HFFc6 (cell line): ENCODE data around the gene BRINP1. TPM values are rescaled to one million over a fixed set of nuclear protein-coding genes. Genes with fewer than 3 reads are reported as not detected.

ENCODE experiments used
- DNase-seq: peaks from one replicate; pipeline ENCODE4 v3.0.0-alpha.2; 2018
- H3K27ac Mint-ChIP-seq: 2 replicates; pipeline ENCODE4 v1.8.0; 2020; ENCODE audit warnings: mild to moderate bottlenecking, mixed read lengths
- H3K27me3 Mint-ChIP-seq: 2 replicates; pipeline ENCODE4 v1.8.0; 2021; ENCODE audit warnings: mild to moderate bottlenecking, moderate library complexity, mixed read lengths; ENCODE audit not compliant: insufficient read depth
- H3K36me3 Mint-ChIP-seq: 2 replicates; pipeline ENCODE4 v1.8.0; 2021; ENCODE audit warnings: low read depth, mixed read lengths
- H3K4me1 Mint-ChIP-seq: 2 replicates; pipeline ENCODE4 v1.8.0; 2020; ENCODE audit warnings: low read depth, mixed read lengths
- H3K4me3 Mint-ChIP-seq: 2 replicates; pipeline ENCODE4 v1.8.0; 2020; ENCODE audit warnings: mild to moderate bottlenecking, moderate library complexity, mixed read lengths
- H3K9me3 Mint-ChIP-seq: 2 replicates; pipeline ENCODE4 v1.8.0; 2020; ENCODE audit warnings: mild to moderate bottlenecking, mixed read lengths
- CTCF ChIP-seq: fragments of 200-600 bp; sonication (generic); IDR thresholded peaks from 2 replicates; pipeline ENCODE4 v1.5.0; 2021; ENCODE audit warnings: antibody characterized with exemption, mild to moderate bottlenecking
- total RNA-seq, 6 experiments: library from RNA; stranded (reverse); fragmentation: NEBNext Ultra II Directional; extraction: Animal tissue kit (Norgen Biotek cat#: 25700); gene quantifications; 2 replicates in 1 of 6; 3 replicates in 5 of 6; pipeline ENCODE4 v1.2.3, GENCODE V29; 2021

Gene BRINP1
- total RNA-seq, 6 experiments from 2014 or later, result not detected

- no peak for TF ChIP-seq CTCF
- no peaks in the 10 kb centered on the region for H3K4me1 Mint-ChIP-seq
- H3K27ac Mint-ChIP-seq, result no peak overlapping the region
- no peak for DNase-seq
- peaks cover 47% of the 10 kb centered on the region for H3K9me3 Mint-ChIP-seq
- H3K36me3 Mint-ChIP-seq, result no peaks in the 10 kb centered on the region
- H3K27me3 Mint-ChIP-seq, result peaks cover 2% of the 10 kb centered on the region; the same call in 1 of the 2 replicates
- no peak overlapping the region for H3K4me3 Mint-ChIP-seq
Measured at GRCh38 chr9:119400606-119401005, 31.4 kb upstream of the BRINP1 start.

GRCh38 chr9:119398350-119398749, 29.1 kb upstream of the BRINP1 start:
- Mint-ChIP-seq H3K27ac (no peak overlapping the region), H3K9me3 (peaks cover 32% of the 10 kb centered on the region), H3K4me1 (no peaks in the 10 kb centered on the region), H3K27me3 (peaks cover 2% of the 10 kb centered on the region; the same call in 1 of the 2 replicates), H3K36me3 (no peaks in the 10 kb centered on the region), H3K4me3 (no peak overlapping the region)
- TF ChIP-seq CTCF, result no peak
- DNase-seq, result no peak

GRCh38 chr9:119391878-119392277, 22.6 kb upstream of the BRINP1 start:
- Mint-ChIP-seq H3K36me3 (no peaks in the 10 kb centered on the region; the same call in 1 of the 2 replicates), H3K27ac (no peak overlapping the region), H3K4me3 (no peak overlapping the region), H3K9me3 (peaks cover 10% of the 10 kb centered on the region), H3K27me3 (no peaks in the 10 kb centered on the region), H3K4me1 (no peaks in the 10 kb centered on the region)
- TF ChIP-seq CTCF, result no peak
- no peak for DNase-seq

GRCh38 chr9:119375892-119376291, 6.7 kb upstream of the BRINP1 start:
- DNase-seq, result peak; percentile 2
- Mint-ChIP-seq H3K27ac (no peak overlapping the region), H3K27me3 (peaks cover 4% of the 10 kb centered on the region; the same call in 1 of the 2 replicates), H3K4me1 (no peaks in the 10 kb centered on the region), H3K4me3 (no peak overlapping the region), H3K9me3 (peaks cover 44% of the 10 kb centered on the region), H3K36me3 (no peaks in the 10 kb centered on the region)
- peak; percentile 48; the same call in 1 of the 2 replicates for TF ChIP-seq CTCF

GRCh38 chr9:119372951-119373350, 3.7 kb upstream of the BRINP1 start:
- Mint-ChIP-seq H3K4me3 (no peak overlapping the region), H3K36me3 (0 out of 2 replicates have a peak, but pooled peaks cover 4% of the 10 kb centered on the region), H3K27ac (no peak overlapping the region), H3K4me1 (no peaks in the 10 kb centered on the region), H3K9me3 (peaks cover 46% of the 10 kb centered on the region), H3K27me3 (peaks cover 7% of the 10 kb centered on the region)
- TF ChIP-seq CTCF, result no peak
- DNase-seq, result no peak

GRCh38 chr9:119370816-119371215, 1.6 kb upstream of the BRINP1 start:
- 0 out of 2 replicates have a peak, but pooled peaks cover 4% of the 10 kb centered on the region for H3K36me3 Mint-ChIP-seq
- TF ChIP-seq CTCF, result no peak
- no peak overlapping the region for H3K4me3 Mint-ChIP-seq
- H3K27me3 Mint-ChIP-seq, result peaks cover 4% of the 10 kb centered on the region
- no peak for DNase-seq
- no peak overlapping the region for H3K27ac Mint-ChIP-seq
- no peaks in the 10 kb centered on the region for H3K4me1 Mint-ChIP-seq
- H3K9me3 Mint-ChIP-seq, result peaks cover 37% of the 10 kb centered on the region
